ENCODE data around the gene HCRTR2.
"Not testable (repeated sequence)": the region's sequence is repeated elsewhere in the genome, so short reads cannot be mapped to it uniquely, and the experiment has no call there.

HCRTR2 gene

GRCh38 chr6:55174211-55175026 lies at the start of gene HCRTR2:
HCRTR2 (plus strand) TSS chr6:55174515; CDS start chr6:55174588, 73 bp downstream.
- no peak for DNase-seq (ENCODE audit: low spot score)

- no peak for DNase-seq (ENCODE audit: low spot score)
Observed at GRCh38 chr6:55130806-55131324, 43.5 kb upstream of the HCRTR2 start.

GRCh38 chr6:55131616-55132015 lies 42.7 kb upstream of the HCRTR2 start:
- DNase-seq (ENCODE audit: low spot score), result no peak

GRCh38 chr6:55136916-55137315 lies 37.4 kb upstream of the HCRTR2 start:
- no peak for DNase-seq (ENCODE audit: low spot score)

- DNase-seq (ENCODE audit: low spot score), result no peak
Observed at GRCh38 chr6:55137929-55138693, 36.2 kb upstream of the HCRTR2 start.

GRCh38 chr6:55141611-55142010 lies 32.7 kb upstream of the HCRTR2 start:
- DNase-seq (ENCODE audit: low spot score), result no peak

- DNase-seq (ENCODE audit: low spot score), result no peak
Observed at GRCh38 chr6:55142610-55143009, 31.7 kb upstream of the HCRTR2 start.

- DNase-seq (ENCODE audit: low spot score), result no peak
Observed at GRCh38 chr6:55153284-55153683, 21.0 kb upstream of the HCRTR2 start.

GRCh38 chr6:55158784-55159183 lies 15.5 kb upstream of the HCRTR2 start:
- not testable (repeated sequence) for DNase-seq (ENCODE audit: low spot score)

GRCh38 chr6:55167860-55168259 lies 6.5 kb upstream of the HCRTR2 start:
- DNase-seq (ENCODE audit: low spot score), result no peak

GRCh38 chr6:55175078-55176049 lies 1.0 kb downstream of the HCRTR2 start:
- no peak for DNase-seq (ENCODE audit: low spot score)

- DNase-seq (ENCODE audit: low spot score), result no peak
Observed at GRCh38 chr6:55176958-55177357, 2.6 kb downstream of the HCRTR2 start.

GRCh38 chr6:55180258-55180657 lies 5.9 kb downstream of the HCRTR2 start:
- DNase-seq (ENCODE audit: low spot score), result no peak

- DNase-seq (ENCODE audit: low spot score), result no peak
Observed at GRCh38 chr6:55182016-55182650, 7.8 kb downstream of the HCRTR2 start.

GRCh38 chr6:55184782-55185530 lies 10.6 kb downstream of the HCRTR2 start:
- no peak for DNase-seq (ENCODE audit: low spot score)

GRCh38 chr6:55198715-55199114 lies 24.4 kb downstream of the HCRTR2 start:
- no peak for DNase-seq (ENCODE audit: low spot score)

GRCh38 chr6:55199239-55199638 lies 24.9 kb downstream of the HCRTR2 start:
- DNase-seq (ENCODE audit: low spot score), result no peak

GRCh38 chr6:55208478-55209458 lies 34.5 kb downstream of the HCRTR2 start:
- no peak for DNase-seq (ENCODE audit: low spot score)

GRCh38 chr6:55210952-55211351 lies 36.6 kb downstream of the HCRTR2 start:
- DNase-seq (ENCODE audit: low spot score), result no peak

Data from D341Med (cell line).